Neural cell (in vitro differentiated cells): ENCODE measurements around the gene LPAR6. TPM values are rescaled to one million over a fixed set of nuclear protein-coding genes. Genes with fewer than 3 reads are reported as not detected.

Experiments
- H2AFZ ChIP-seq: fragments of 200-600, 300-800 bp; sonication (generic), shearing (Covaris generic); 2 replicates; pipeline ENCODE4 v1.6.0; 2014; ENCODE audit warnings: low read depth, mild to moderate bottlenecking, antibody characterized with exemption, low read length, moderate library complexity
- H3F3A ChIP-seq: fragments of 200-600 bp; shearing (Covaris generic); 2 replicates; pipeline ENCODE4 v1.6.1; 2016; ENCODE audit warnings: mild to moderate bottlenecking, moderate library complexity, mixed read lengths, antibody characterized with exemption, low read length; ENCODE audit not compliant: insufficient read depth, poor library complexity, severe bottlenecking
- H3K27ac ChIP-seq: fragments of 200-600, 300-800 bp; sonication (generic), shearing (Covaris generic); 2 replicates; pipeline ENCODE4 v1.5.1; 2014; ENCODE audit warnings: mild to moderate bottlenecking, low read length, moderate library complexity
- H3K27me3 ChIP-seq: fragments of 300-800, 200-600 bp; sonication (generic), shearing (Covaris generic); 2 replicates; pipeline ENCODE4 v1.6.0; 2014; ENCODE audit warnings: mild to moderate bottlenecking, low read depth, low read length, moderate library complexity; ENCODE audit not compliant: insufficient read depth
- H3K36me3 ChIP-seq: fragments of 300-800, 200-600 bp; sonication (generic), shearing (Covaris generic); 2 replicates; pipeline ENCODE4 v1.5.1; 2014; ENCODE audit warnings: mild to moderate bottlenecking, antibody characterized with exemption, low read length, moderate library complexity; ENCODE audit not compliant: insufficient read depth
- H3K4me2 ChIP-seq: fragments of 300-800, 200-600 bp; sonication (generic), shearing (Covaris generic); 2 replicates; pipeline ENCODE4 v1.6.0; 2014; ENCODE audit warnings: mild to moderate bottlenecking, low read length
- H3K4me3 ChIP-seq: fragments of 300-800, 200-600 bp; sonication (generic), shearing (Covaris generic); 2 replicates; pipeline ENCODE4 v1.5.1; 2014; ENCODE audit warnings: mild to moderate bottlenecking, low read length, moderate library complexity
- H3K79me2 ChIP-seq: fragments of 200-600 bp; shearing (Covaris generic); replicated peaks from 2 replicates; pipeline ENCODE4 v1.6.0; 2014; ENCODE audit warnings: mild to moderate bottlenecking, low read length, moderate library complexity; ENCODE audit not compliant: insufficient read depth
- H3K9ac ChIP-seq: fragments of 300-800, 200-600 bp; sonication (generic), shearing (Covaris generic); 2 replicates; pipeline ENCODE4 v1.6.1; 2016; ENCODE audit warnings: mild to moderate bottlenecking, low read length, mixed read lengths
- H3K9me2 ChIP-seq: fragments of 200-600 bp; shearing (Covaris generic); 2 replicates; pipeline ENCODE4 v1.6.1; 2016; ENCODE audit warnings: mild to moderate bottlenecking, low read length, mixed read lengths; ENCODE audit not compliant: insufficient read depth
- H3K9me3 ChIP-seq: fragments of 200-600, 300-800 bp; sonication (generic), shearing (Covaris generic); 2 replicates; pipeline ENCODE4 v1.6.1; 2016; ENCODE audit warnings: mild to moderate bottlenecking, mixed run types, low read length, moderate library complexity, mixed read lengths
- H4K20me1 ChIP-seq: fragments of 200-600 bp; shearing (Covaris generic); 2 replicates; pipeline ENCODE4 v1.6.1; 2016; ENCODE audit warnings: mild to moderate bottlenecking, mixed run types; ENCODE audit not compliant: insufficient read depth
- EP300 ChIP-seq: fragments of 450-650 bp; conservative IDR thresholded peaks from 2 replicates; pipeline ENCODE4 v1.6.1; 2014; ENCODE audit warnings: antibody characterized with exemption, mild to moderate bottlenecking, moderate library complexity; ENCODE audit not compliant: poor library complexity, severe bottlenecking
- EZH2 ChIP-seq: fragments of 200-600, 300-800 bp; shearing (Covaris generic), sonication (generic); IDR thresholded peaks from 2 replicates; pipeline ENCODE4 v1.6.1; 2014; ENCODE audit warnings: antibody characterized with exemption, low read length, borderline replicate concordance, mild to moderate bottlenecking; ENCODE audit not compliant: insufficient read depth, poor library complexity, severe bottlenecking
- MXI1 ChIP-seq: fragments of 450-650 bp; conservative IDR thresholded peaks from 2 replicates; pipeline ENCODE4 v1.6.1; 2014; ENCODE audit warnings: antibody characterized with exemption, mild to moderate bottlenecking; ENCODE audit not compliant: poor library complexity, severe bottlenecking
- POLR2AphosphoS5 ChIP-seq: IDR thresholded peaks from 2 replicates; pipeline ENCODE4 v1.6.1; 2012
- RAD21 ChIP-seq: fragments of 450-650 bp; conservative IDR thresholded peaks from 2 replicates; pipeline ENCODE4 v1.6.1; 2014; ENCODE audit warnings: antibody characterized with exemption, mild to moderate bottlenecking, moderate library complexity
- REST ChIP-seq: IDR thresholded peaks from 2 replicates; pipeline ENCODE4 v1.6.1; 2012; ENCODE audit warnings: borderline replicate concordance
- SMC3 ChIP-seq: fragments of 450-650 bp; conservative IDR thresholded peaks from 2 replicates; pipeline ENCODE4 v1.6.1; 2014; ENCODE audit warnings: antibody characterized with exemption, mild to moderate bottlenecking, moderate library complexity; ENCODE audit not compliant: poor library complexity
- TAF1 ChIP-seq: IDR thresholded peaks from 2 replicates; pipeline ENCODE4 v1.6.1; 2012; ENCODE audit warnings: low read depth
- polyA plus RNA-seq: library from polyadenylated mRNA; depleted of rRNA; stranded (reverse); fragments of >200 nt; gene quantifications from 2 replicates; pipeline ENCODE4 v1.2.3, GENCODE V29; 2014
- TF ChIP-seq, protein P1 (sequence below): fragments of 450-650 bp; IDR thresholded peaks from 2 replicates; pipeline ENCODE4 v1.5.1; 2014; ENCODE audit warnings: antibody characterized with exemption, mild to moderate bottlenecking, moderate library complexity; ENCODE audit not compliant: poor library complexity, severe bottlenecking

The LPAR6 gene
- polyA plus RNA-seq, 1 donor from 2014 or later: not detected

GRCh38 chr13:48448959-48449614 is 36.2 kb upstream of the LPAR6 start:
- H3K36me3 ChIP-seq: no peaks in the 10 kb centered on the region
- H3F3A ChIP-seq: no peaks in the 10 kb centered on the region
- no peaks in the 10 kb centered on the region for H3K27me3 ChIP-seq
- no peaks in the 10 kb centered on the region for H3K9me2 ChIP-seq
- H3K9ac ChIP-seq: no peak overlapping the region
- H3K79me2 ChIP-seq: no peaks in the 10 kb centered on the region
- TF ChIP-seq RAD21 (no peak), REST (no peak), EP300 (no peak), TAF1 (no peak), POLR2AphosphoS5 (no peak), EZH2 (no peak), MXI1 (no peak)
- no peaks in the 10 kb centered on the region for H3K9me3 ChIP-seq
- H3K27ac ChIP-seq: no peak overlapping the region
- no peaks in the 10 kb centered on the region for H4K20me1 ChIP-seq
- H3K4me2 ChIP-seq: no peak overlapping the region
- no peak overlapping the region for H3K4me3 ChIP-seq
- no peak overlapping the region for H2AFZ ChIP-seq

DNA sequence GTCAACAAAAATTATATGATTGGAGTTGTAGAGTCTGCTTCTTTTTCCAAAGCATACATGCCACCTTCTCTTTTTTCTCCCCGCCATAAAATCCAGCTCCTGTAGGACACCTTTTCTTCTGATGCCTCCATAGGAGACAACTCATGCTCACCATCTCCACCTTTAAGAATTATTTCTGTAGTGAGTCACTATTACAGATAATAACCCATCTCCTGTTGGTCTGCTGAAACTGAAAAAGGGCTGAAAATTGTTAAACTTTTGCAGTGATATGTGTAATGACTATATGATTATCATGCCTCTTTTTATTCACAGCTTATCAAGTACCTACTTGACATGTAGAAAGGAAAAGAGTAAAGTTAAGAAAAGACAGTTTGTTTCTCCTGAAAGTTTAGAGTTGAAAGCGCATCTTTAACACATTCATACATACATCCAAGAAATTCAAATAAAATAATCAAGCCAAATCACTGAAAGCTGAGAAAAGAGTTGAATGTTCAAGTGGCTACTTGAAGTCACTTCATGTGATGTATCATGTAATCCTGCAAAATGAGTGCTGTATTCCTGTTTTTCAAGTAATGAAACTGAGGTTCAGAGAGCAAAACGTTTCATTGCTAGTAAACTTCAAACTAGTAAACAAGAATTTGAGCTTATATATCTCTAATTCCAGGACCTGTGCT is 35.5 kb upstream of the LPAR6 start:
- Histone ChIP-seq H3K4me3 (no peak overlapping the region), H3K9ac (no peak overlapping the region), H3K9me2 (no peaks in the 10 kb centered on the region), H3K9me3 (no peaks in the 10 kb centered on the region), H3K36me3 (no peaks in the 10 kb centered on the region), H2AFZ (no peak overlapping the region), H3K27me3 (no peaks in the 10 kb centered on the region), H3K79me2 (no peaks in the 10 kb centered on the region), H3K27ac (no peak overlapping the region), H3K4me2 (no peak overlapping the region), H3F3A (no peaks in the 10 kb centered on the region), H4K20me1 (no peaks in the 10 kb centered on the region)
- TF ChIP-seq SMC3: no peak
- TF ChIP-seq EZH2: no peak
- TF ChIP-seq POLR2AphosphoS5: no peak
- no peak for TF ChIP-seq EP300
- no peak for TF ChIP-seq MXI1
- TF ChIP-seq REST: no peak
- TF ChIP-seq RAD21: no peak
- no peak for TF ChIP-seq TAF1
- TF ChIP-seq, protein P1, sequence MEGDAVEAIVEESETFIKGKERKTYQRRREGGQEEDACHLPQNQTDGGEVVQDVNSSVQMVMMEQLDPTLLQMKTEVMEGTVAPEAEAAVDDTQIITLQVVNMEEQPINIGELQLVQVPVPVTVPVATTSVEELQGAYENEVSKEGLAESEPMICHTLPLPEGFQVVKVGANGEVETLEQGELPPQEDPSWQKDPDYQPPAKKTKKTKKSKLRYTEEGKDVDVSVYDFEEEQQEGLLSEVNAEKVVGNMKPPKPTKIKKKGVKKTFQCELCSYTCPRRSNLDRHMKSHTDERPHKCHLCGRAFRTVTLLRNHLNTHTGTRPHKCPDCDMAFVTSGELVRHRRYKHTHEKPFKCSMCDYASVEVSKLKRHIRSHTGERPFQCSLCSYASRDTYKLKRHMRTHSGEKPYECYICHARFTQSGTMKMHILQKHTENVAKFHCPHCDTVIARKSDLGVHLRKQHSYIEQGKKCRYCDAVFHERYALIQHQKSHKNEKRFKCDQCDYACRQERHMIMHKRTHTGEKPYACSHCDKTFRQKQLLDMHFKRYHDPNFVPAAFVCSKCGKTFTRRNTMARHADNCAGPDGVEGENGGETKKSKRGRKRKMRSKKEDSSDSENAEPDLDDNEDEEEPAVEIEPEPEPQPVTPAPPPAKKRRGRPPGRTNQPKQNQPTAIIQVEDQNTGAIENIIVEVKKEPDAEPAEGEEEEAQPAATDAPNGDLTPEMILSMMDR: no peak
